ENCODE measurements around the gene RPS17. TPM values are rescaled to one million over a fixed set of nuclear protein-coding genes. Genes with fewer than 3 reads are reported as not detected.
"Not testable (repeated sequence)": the region's sequence is repeated elsewhere in the genome, so short reads cannot be mapped to it uniquely, and the experiment has no call there.

The RPS17 gene
- total RNA-seq, 1 donor from 2014 or later: 2,503 TPM

DNA sequence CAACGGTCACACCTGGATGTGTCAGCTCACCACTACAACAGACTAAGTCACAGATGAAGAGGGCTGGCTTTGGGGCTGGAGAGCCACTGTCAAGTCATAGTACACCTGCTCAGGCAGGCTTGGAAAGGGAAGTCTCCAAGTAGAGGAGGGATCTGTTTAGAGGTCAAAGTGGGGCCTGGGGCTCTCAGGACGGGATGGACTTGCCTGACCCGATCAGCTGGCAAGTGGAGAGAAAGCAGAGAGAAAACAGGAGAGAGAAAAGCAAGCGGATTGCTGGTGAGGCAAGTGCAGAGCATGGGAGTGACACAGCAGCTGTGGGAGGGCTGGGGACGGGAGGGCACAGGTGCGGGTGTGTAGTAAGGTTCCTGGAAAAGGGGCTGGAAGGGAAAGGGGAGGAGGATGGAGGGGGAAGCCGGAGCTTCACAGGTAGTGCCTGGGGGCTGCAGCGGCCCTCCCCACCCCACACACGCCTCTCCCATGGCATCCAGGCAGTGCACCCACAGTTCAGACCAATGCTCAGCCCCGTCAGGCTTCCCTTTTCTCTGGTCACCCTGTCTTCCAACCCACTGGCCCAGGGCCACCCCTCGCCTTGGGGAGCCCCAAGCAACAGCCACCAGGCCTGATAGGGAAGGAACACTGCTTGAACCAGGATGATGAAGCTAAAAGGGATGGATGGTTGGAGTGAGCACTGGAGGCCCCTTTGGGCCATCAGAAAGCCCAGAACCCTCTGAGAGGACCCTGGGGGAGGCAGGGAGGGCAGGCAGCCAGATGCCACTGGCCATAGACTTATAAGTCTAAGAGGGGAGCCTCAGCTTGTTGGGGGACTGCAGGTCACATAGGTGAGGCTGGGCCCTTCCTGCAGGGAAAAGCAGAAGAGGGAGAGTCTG, 8.5 kb downstream of the RPS17 start:
- no peaks in the 10 kb centered on the region for H3K9me3 Mint-ChIP-seq
- peaks cover 25% of the 10 kb centered on the region for H3K4me1 Mint-ChIP-seq (ENCODE audit: low read depth)
- peak overlapping the region; percentile 82 for H3K27ac Mint-ChIP-seq
- no peak overlapping the region for H3K4me3 Mint-ChIP-seq
- intact Hi-C loops (cut with micrococcal nuclease): loop anchor here (10.0 kb wide), 1 partner anchor 673 kb away; the partner anchor contains the start of gene HDGFL3
- H3K27me3 Mint-ChIP-seq (ENCODE audit: insufficient read depth): no peaks in the 10 kb centered on the region
- H3K36me3 Mint-ChIP-seq (ENCODE audit: low read depth): peaks cover 31% of the 10 kb centered on the region
- no peak for DNase-seq (ENCODE audit: low spot score)

DNA sequence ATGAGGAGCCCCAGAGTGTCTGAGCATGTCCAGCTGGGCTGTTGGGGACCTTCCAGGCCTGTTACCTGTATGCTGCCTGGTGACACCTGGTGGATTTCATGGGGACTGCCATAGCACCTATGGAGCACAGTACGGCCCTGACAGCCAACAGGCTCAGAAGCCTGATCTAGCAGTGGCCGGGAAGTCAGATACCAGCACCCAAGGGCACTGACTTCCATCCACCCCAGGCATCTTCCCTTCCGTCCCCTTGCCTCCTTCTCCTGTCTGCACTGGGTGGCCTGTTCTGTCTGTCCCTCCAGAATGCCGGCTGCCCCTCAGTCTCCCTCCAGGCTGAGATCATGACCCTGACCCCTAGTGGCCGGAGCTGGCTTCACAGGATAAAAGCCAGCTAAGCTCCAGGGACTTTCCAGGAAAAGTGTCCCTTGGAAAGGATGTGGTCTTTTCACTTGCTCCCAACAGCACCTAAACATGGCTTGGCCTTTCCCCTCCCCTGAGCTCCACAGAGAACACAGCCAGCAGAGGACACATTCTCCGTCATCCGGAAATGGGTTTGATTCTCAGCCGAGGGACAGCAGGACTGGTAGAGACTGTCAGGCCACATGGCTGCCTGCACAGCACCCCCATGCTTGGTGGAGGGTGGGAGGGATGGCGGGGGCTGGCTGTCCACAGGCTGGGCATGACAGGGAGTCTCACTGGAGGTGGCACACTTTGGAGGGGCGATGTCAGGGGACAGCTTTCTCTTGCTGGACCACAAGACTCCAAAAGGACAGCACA, 9.5 kb downstream of the RPS17 start:
- peak; percentile 57 for DNase-seq (ENCODE audit: low spot score)
- H3K9me3 Mint-ChIP-seq: no peaks in the 10 kb centered on the region
- no peak overlapping the region for H3K4me3 Mint-ChIP-seq
- H3K4me1 Mint-ChIP-seq (ENCODE audit: low read depth): peaks cover 18% of the 10 kb centered on the region
- intact Hi-C loops (cut with micrococcal nuclease): loop anchor here (10.0 kb wide), 1 partner anchor 674 kb away; the partner anchor contains the start of gene HDGFL3
- peak overlapping the region; percentile 78 for H3K27ac Mint-ChIP-seq
- peaks cover 21% of the 10 kb centered on the region for H3K36me3 Mint-ChIP-seq (ENCODE audit: low read depth)
- H3K27me3 Mint-ChIP-seq (ENCODE audit: insufficient read depth): no peaks in the 10 kb centered on the region

DNA sequence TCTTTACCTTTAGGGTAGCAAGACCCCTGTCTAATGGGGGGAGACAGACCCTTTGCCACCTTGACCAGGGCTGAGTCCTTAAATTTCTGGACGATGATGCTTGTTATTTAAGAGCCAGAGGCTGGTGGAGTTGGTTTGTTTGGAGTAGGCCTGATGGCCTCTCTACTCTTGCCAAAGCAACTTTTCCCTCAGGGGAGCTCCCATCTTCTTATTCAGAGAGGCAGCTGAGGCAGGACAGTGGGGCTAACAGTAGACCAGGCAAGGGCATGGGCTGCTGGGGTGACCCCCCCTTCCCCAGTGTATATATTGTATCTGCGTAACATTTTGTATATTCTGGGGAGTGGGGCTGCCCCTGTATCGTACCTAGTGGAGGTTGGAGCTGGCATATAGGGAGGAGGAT, 10.3 kb downstream of the RPS17 start:
- intact Hi-C loops (cut with micrococcal nuclease): loop anchor here (10.0 kb wide), 1 partner anchor 675 kb away; the partner anchor contains the start of gene HDGFL3
- no peaks in the 10 kb centered on the region for H3K27me3 Mint-ChIP-seq (ENCODE audit: insufficient read depth)
- H3K9me3 Mint-ChIP-seq: no peaks in the 10 kb centered on the region
- DNase-seq (ENCODE audit: low spot score): no peak
- no peak overlapping the region for H3K27ac Mint-ChIP-seq
- H3K4me1 Mint-ChIP-seq (ENCODE audit: low read depth): peaks cover 18% of the 10 kb centered on the region
- H3K36me3 Mint-ChIP-seq (ENCODE audit: low read depth): peaks cover 13% of the 10 kb centered on the region
- no peak overlapping the region for H3K4me3 Mint-ChIP-seq

DNA sequence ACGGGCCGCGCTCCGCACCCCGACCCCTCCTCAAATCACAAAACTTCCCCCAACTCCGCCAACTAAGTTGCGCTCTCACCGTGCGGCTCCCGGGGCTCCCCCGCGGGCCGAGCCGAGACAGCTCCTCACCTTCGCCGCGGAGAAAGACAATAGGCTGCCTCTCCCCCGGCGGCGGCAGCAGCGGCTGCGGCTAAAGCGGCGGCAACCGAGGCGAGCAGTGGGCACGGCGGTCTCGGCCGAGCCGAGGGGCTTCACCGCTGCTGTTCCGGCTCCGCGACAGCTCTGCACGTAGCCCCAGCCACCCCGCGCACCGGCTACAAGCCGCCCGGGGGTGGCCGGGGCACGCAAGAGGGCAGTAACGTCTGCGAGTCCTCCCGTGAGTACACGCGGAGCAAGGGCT, 26.7 kb downstream of the RPS17 start:
- H3K27ac Mint-ChIP-seq; H3K9me3 Mint-ChIP-seq; H3K4me1 Mint-ChIP-seq (ENCODE audit: low read depth); H3K4me3 Mint-ChIP-seq; H3K36me3 Mint-ChIP-seq (ENCODE audit: low read depth); intact Hi-C loops (cut with micrococcal nuclease); H3K27me3 Mint-ChIP-seq (ENCODE audit: insufficient read depth); DNase-seq (ENCODE audit: low spot score): not testable (repeated sequence)

DNA sequence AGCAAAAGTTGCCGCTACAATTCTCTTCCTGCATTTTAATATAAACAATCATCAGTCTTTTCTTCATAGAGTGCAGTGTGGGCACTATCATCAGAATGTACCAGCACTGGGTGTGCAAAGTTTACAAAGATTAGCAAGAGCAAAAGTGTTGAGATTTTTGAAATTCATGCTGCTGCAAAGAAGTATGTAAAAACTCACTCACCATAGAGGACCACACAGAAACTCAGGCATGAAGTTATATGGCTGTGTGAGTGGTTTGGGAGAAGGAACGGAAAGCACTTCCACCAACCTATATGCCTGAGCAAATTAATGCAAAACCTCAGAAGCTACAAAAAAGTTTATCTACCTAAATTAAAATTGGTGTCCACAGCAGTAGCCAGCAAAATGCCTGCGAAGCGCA, 32.6 kb downstream of the RPS17 start:
- H3K27ac Mint-ChIP-seq; intact Hi-C loops (cut with micrococcal nuclease); H3K4me1 Mint-ChIP-seq (ENCODE audit: low read depth); DNase-seq (ENCODE audit: low spot score); H3K27me3 Mint-ChIP-seq (ENCODE audit: insufficient read depth); H3K36me3 Mint-ChIP-seq (ENCODE audit: low read depth); H3K9me3 Mint-ChIP-seq; H3K4me3 Mint-ChIP-seq: not testable (repeated sequence)

DNA sequence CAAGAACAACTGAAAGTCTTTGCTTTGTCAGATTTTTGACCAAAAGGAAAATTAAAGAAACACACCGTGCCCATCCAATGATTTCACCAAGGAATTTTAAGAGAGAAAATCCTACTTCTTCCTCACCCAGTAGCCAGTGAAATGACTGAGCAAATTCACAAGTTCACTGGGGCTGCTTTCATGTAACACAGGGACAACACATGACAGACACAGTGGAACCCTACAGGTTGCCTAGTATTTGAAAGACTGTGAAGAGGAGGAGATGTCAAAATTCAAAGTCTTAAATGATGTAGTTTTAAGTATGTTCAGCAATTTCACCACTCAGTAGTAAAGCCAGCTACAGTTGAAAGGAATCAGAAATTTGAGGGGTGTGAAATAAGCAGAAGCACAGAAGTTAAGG, 33.2 kb downstream of the RPS17 start:
- H3K4me1 Mint-ChIP-seq (ENCODE audit: low read depth); H3K36me3 Mint-ChIP-seq (ENCODE audit: low read depth); H3K27me3 Mint-ChIP-seq (ENCODE audit: insufficient read depth); DNase-seq (ENCODE audit: low spot score); H3K4me3 Mint-ChIP-seq; H3K9me3 Mint-ChIP-seq; H3K27ac Mint-ChIP-seq; intact Hi-C loops (cut with micrococcal nuclease): not testable (repeated sequence)

DNA sequence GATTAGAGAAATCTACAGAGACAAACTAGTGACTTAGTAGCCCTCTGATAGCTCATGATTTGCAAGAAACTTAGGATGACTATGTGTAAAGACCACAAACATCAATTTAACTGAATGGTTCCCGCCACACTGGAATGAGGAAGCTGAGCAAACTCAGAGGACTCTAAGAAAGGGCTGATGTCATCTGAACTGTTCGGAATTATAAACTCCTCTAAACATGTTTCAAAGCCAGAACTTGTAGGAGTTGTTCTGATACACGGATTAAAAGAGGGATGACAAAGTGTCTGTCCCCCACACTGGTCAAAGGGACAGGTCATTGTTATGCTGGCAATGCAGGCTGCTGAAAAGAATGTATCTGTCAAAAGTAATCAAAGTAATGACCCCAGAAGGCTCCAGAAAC, 34.4 kb downstream of the RPS17 start:
- intact Hi-C loops (cut with micrococcal nuclease); H3K27me3 Mint-ChIP-seq (ENCODE audit: insufficient read depth); H3K36me3 Mint-ChIP-seq (ENCODE audit: low read depth); H3K27ac Mint-ChIP-seq; H3K4me1 Mint-ChIP-seq (ENCODE audit: low read depth); H3K9me3 Mint-ChIP-seq; DNase-seq (ENCODE audit: low spot score); H3K4me3 Mint-ChIP-seq: not testable (repeated sequence)

DNA sequence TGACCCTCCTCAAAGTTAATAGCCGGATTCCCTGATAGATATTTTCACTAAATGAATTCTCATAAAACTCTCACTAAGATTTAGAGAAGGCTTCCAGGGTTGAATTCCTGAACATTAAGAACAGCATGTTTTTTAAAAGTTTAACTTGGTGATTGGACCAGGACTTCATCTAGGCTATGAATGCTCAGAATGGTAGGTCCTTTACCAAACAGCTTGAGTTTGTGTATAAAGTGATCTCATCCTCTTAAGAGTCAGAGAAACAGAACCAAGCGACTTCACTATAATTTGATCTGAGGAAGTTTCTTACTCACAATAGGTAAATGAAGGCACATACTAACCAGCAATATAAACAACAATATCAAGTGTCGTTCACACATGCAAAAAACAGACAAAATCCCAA, 36.2 kb downstream of the RPS17 start:
- H3K27me3 Mint-ChIP-seq (ENCODE audit: insufficient read depth); H3K27ac Mint-ChIP-seq: not testable (repeated sequence)

DNA sequence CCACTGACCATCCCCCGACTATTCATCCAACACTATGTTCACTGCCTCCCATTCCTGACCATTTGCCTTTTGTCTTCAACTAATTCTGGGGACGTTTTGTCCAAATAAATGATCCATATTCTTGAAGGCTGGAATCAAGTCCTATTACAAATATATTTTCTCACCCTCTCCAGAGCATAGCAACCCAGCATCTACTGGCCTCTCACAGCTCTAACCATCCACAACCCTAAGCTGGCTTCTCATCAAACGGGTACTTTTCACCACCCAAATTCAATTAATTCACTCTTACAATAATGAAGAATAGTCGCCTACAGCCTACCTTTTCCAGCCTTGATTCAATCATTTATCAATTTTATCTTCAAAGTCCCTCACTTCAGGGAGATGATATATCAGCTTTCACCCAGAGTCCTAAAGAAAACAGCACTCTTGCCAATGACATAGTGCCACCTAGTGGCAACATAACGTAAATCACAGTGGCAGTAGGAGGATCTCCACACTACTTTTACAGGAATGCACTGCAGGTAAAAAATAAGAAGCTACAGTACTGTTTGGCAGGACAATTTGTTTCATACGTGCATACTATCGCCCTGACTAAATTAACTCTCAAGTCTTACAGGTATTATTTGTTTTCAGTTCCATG, 37.4 kb downstream of the RPS17 start:
- peak; percentile 19 for DNase-seq (ENCODE audit: low spot score)
- not testable (repeated sequence) for H3K36me3 Mint-ChIP-seq (ENCODE audit: low read depth); H3K9me3 Mint-ChIP-seq

More for the DNA sequence above, 36.2 kb downstream of the RPS17 start:
- DNase-seq (ENCODE audit: low spot score); intact Hi-C loops (cut with micrococcal nuclease); H3K9me3 Mint-ChIP-seq; H3K36me3 Mint-ChIP-seq (ENCODE audit: low read depth); H3K4me3 Mint-ChIP-seq; H3K4me1 Mint-ChIP-seq (ENCODE audit: low read depth): not testable (repeated sequence)

DNA sequence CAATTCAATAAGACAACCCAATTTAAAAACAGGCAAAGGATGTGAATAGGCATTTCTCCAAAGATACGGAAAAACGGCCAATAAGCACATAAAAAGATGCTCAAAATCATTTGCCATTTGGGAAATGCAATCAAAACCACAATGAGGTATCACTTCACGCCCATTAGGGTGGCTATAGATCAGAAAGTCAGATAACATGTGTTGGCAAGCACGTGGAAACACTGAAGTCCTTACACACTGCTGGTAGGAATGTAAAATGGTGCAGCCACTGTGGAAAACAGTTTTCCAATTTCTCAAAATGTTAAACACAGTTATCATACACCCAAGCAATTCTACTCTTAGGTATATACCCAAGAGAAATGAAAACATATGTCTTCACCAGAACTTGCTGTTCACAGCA, 39.5 kb downstream of the RPS17 start:
- H3K4me1 Mint-ChIP-seq (ENCODE audit: low read depth); H3K27ac Mint-ChIP-seq; H3K27me3 Mint-ChIP-seq (ENCODE audit: insufficient read depth); H3K4me3 Mint-ChIP-seq; H3K36me3 Mint-ChIP-seq (ENCODE audit: low read depth); DNase-seq (ENCODE audit: low spot score); H3K9me3 Mint-ChIP-seq; intact Hi-C loops (cut with micrococcal nuclease): not testable (repeated sequence)

More for the DNA sequence above, 37.4 kb downstream of the RPS17 start:
- H3K4me1 Mint-ChIP-seq (ENCODE audit: low read depth); intact Hi-C loops (cut with micrococcal nuclease); H3K4me3 Mint-ChIP-seq; H3K27me3 Mint-ChIP-seq (ENCODE audit: insufficient read depth); H3K27ac Mint-ChIP-seq: not testable (repeated sequence)

DNA sequence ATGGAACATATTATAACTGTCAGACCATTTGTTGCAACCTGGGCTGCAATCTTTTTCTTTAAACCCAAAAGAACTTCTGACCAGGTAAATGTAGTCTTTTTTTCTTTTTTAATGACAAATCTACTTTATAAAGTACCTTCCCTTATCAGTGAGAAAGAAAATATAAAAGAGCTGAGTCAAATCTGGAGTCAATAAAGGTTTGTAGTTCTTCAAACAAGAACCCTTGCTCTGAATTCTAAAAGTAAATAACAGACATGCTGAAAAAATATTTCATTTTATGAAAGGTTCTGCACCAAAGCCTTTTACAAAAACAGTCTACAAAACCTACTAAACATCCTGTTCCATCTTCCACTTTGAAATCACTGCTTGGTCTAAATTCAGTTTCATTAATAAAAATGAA, 42.3 kb downstream of the RPS17 start:
- DNase-seq (ENCODE audit: low spot score); intact Hi-C loops (cut with micrococcal nuclease); H3K9me3 Mint-ChIP-seq; H3K27ac Mint-ChIP-seq; H3K36me3 Mint-ChIP-seq (ENCODE audit: low read depth); H3K4me1 Mint-ChIP-seq (ENCODE audit: low read depth); H3K4me3 Mint-ChIP-seq; H3K27me3 Mint-ChIP-seq (ENCODE audit: insufficient read depth): not testable (repeated sequence)

DNA sequence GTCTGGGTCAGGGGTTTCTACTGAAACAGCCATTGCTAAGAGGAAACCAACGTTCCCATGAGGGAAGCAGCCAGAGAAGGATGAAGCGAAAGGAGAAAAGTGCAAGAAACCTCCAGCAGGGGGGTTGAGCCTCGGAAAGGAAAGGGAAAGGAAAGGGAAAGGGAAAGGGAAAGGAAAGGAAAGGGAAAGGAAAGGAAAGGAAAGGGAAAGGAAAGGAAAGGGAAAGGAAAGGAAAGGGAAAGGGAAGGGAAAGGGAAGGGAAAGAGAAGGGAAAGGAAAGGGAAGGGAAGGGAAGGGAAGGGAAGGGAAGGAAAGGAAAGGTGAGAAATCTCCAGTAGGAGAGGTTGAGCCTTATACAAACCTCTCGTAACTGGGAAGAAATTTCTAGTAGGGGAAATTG, 52.0 kb downstream of the RPS17 start:
- H3K9me3 Mint-ChIP-seq; H3K27me3 Mint-ChIP-seq (ENCODE audit: insufficient read depth); intact Hi-C loops (cut with micrococcal nuclease); H3K27ac Mint-ChIP-seq; H3K4me3 Mint-ChIP-seq; H3K36me3 Mint-ChIP-seq (ENCODE audit: low read depth); DNase-seq (ENCODE audit: low spot score); H3K4me1 Mint-ChIP-seq (ENCODE audit: low read depth): not testable (repeated sequence)

DNA sequence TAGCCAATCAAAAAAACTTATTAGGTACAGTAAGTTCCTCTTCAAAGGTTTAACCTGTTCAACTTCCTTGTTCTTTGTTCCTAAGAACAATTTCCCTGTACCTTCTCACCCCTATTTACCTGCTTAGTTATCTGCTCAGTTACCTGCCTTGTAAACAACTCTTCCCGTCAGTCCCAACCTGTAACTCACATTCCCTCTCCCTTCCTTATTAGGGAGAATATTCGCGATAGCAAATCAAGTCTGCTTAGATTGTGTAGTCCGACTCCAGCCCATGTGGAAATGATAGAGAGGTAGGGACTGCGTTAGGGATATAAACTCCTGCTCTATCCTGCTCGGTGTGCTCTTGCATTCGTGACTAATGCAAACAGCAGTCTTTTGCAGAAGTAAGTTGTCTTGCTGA, 53.2 kb downstream of the RPS17 start:
- H3K4me1 Mint-ChIP-seq (ENCODE audit: low read depth): not testable (repeated sequence)

More for the DNA sequence above, 53.2 kb downstream of the RPS17 start:
- H3K4me3 Mint-ChIP-seq; intact Hi-C loops (cut with micrococcal nuclease); H3K9me3 Mint-ChIP-seq; H3K36me3 Mint-ChIP-seq (ENCODE audit: low read depth); H3K27ac Mint-ChIP-seq; H3K27me3 Mint-ChIP-seq (ENCODE audit: insufficient read depth); DNase-seq (ENCODE audit: low spot score): not testable (repeated sequence)

All from activated T-helper 1 cell treated with anti-CD3 and anti-CD28 coated beads, Interleukin-12 subunit alpha, Interleukin-12 subunit beta, Interleukin-2, Interleukin-4 antibody, amounts not matched to agents 30 ng/mL and 10 ng/mL and 1 ng/mL, durations not matched to agents 14 hours and 24 hours and 36 hours (primary cell).